Measurements from ENCODE around the gene SYNJ2BP.

DNA sequence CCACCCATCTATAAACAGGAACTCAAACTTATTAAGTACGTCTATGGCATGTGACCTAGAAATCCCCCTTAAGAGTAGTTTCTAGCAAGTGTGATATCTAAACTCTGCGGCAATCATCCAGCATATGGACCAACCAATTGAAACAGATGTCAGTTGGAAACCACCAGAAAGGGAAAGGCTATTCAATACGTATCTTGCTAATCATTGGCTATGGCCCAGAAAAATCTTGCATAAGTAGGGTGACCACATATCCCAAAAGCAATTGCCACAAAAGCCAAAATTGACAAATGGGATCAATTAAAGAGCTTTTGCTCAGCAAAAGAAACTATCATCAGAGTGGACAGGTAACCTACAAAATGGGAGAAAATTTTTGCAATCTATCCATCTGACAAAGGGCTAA lies 24.2 kb downstream of the SYNJ2BP start:
- TF ChIP-seq, protein P1, sequence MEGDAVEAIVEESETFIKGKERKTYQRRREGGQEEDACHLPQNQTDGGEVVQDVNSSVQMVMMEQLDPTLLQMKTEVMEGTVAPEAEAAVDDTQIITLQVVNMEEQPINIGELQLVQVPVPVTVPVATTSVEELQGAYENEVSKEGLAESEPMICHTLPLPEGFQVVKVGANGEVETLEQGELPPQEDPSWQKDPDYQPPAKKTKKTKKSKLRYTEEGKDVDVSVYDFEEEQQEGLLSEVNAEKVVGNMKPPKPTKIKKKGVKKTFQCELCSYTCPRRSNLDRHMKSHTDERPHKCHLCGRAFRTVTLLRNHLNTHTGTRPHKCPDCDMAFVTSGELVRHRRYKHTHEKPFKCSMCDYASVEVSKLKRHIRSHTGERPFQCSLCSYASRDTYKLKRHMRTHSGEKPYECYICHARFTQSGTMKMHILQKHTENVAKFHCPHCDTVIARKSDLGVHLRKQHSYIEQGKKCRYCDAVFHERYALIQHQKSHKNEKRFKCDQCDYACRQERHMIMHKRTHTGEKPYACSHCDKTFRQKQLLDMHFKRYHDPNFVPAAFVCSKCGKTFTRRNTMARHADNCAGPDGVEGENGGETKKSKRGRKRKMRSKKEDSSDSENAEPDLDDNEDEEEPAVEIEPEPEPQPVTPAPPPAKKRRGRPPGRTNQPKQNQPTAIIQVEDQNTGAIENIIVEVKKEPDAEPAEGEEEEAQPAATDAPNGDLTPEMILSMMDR (IDR thresholded peaks at IDR 0.05) = no peak
- no peak for TF ChIP-seq POLR2A (IDR thresholded peaks at IDR 0.05)
